Chondrocyte (in vitro differentiated cells): Measurements from ENCODE around the gene CCDC134. TPM values are rescaled to one million over a fixed set of nuclear protein-coding genes. Genes with fewer than 3 reads are reported as not detected.

Experiments used
- DNase-seq: peaks from one replicate; pipeline ENCODE4 v3.0.0; 2021; ENCODE audit warnings: mixed read lengths, low spot score
- H3K27ac Mint-ChIP-seq: one replicate; pipeline ENCODE4 v1.8.0; 2021; ENCODE audit warnings: mild to moderate bottlenecking, moderate library complexity, mixed read lengths; ENCODE audit not compliant: unreplicated experiment
- H3K27me3 Mint-ChIP-seq: 2 replicates; pipeline ENCODE4 v1.8.0; 2021; ENCODE audit warnings: low read depth, mixed read lengths
- H3K36me3 Mint-ChIP-seq: 2 replicates; pipeline ENCODE4 v1.8.0; 2021; ENCODE audit warnings: low read depth, mixed read lengths
- H3K4me1 Mint-ChIP-seq: 2 replicates; pipeline ENCODE4 v1.8.0; 2021; ENCODE audit warnings: low read depth, mild to moderate bottlenecking, mixed read lengths
- H3K4me3 Mint-ChIP-seq: one replicate; pipeline ENCODE4 v1.8.0; 2021; ENCODE audit warnings: mild to moderate bottlenecking, moderate library complexity, mixed read lengths; ENCODE audit not compliant: unreplicated experiment
- H3K9me3 Mint-ChIP-seq: 2 replicates; pipeline ENCODE4 v1.8.0; 2021; ENCODE audit warnings: low read depth, mixed read lengths
- CTCF ChIP-seq: fragments of 200-600 bp; sonication (generic); IDR thresholded peaks from 2 replicates; pipeline ENCODE4 v1.5.0; 2021; ENCODE audit warnings: antibody characterized with exemption, mild to moderate bottlenecking, moderate library complexity
- total RNA-seq: library from RNA; stranded (reverse); gene quantifications from 3 replicates; pipeline ENCODE4 v1.2.1, GENCODE V29; 2021

The CCDC134 gene
- total RNA-seq, 1 donor from 2014 or later = 7.0 TPM

- peak overlapping the region; percentile 90 for H3K27ac Mint-ChIP-seq
- H3K4me3 Mint-ChIP-seq = peak overlapping the region; percentile 28
- no peak for DNase-seq
- TF ChIP-seq CTCF = peak; percentile 82
- no peaks in the 10 kb centered on the region for H3K9me3 Mint-ChIP-seq
- no peaks in the 10 kb centered on the region for H3K27me3 Mint-ChIP-seq
- H3K4me1 Mint-ChIP-seq = peaks cover 63% of the 10 kb centered on the region
- no peaks in the 10 kb centered on the region for H3K36me3 Mint-ChIP-seq
These were observed 56.8 kb downstream of the CCDC134 start for GRCh38 chr22:41857155-41857859.

GRCh38 chr22:41857860-41858199 lies 57.4 kb downstream of the CCDC134 start:
- peak overlapping the region; percentile 90 for H3K27ac Mint-ChIP-seq
- no peaks in the 10 kb centered on the region for H3K36me3 Mint-ChIP-seq
- TF ChIP-seq CTCF = peak; percentile 47
- H3K4me1 Mint-ChIP-seq = peaks cover 69% of the 10 kb centered on the region
- DNase-seq = no peak
- H3K27me3 Mint-ChIP-seq = no peaks in the 10 kb centered on the region
- H3K9me3 Mint-ChIP-seq = no peaks in the 10 kb centered on the region
- H3K4me3 Mint-ChIP-seq = no peak overlapping the region

- TF ChIP-seq CTCF = no peak
- H3K9me3 Mint-ChIP-seq = no peaks in the 10 kb centered on the region
- H3K27me3 Mint-ChIP-seq = no peaks in the 10 kb centered on the region
- peak overlapping the region; percentile 79 for H3K27ac Mint-ChIP-seq
- H3K4me3 Mint-ChIP-seq = no peak overlapping the region
- no peak for DNase-seq
- H3K4me1 Mint-ChIP-seq = peaks cover 59% of the 10 kb centered on the region
- H3K36me3 Mint-ChIP-seq = no peaks in the 10 kb centered on the region
These were observed 61.7 kb downstream of the CCDC134 start for GRCh38 chr22:41862160-41862529.

GRCh38 chr22:41862530-41863266 lies 62.2 kb downstream of the CCDC134 start:
- no peak for TF ChIP-seq CTCF
- H3K27me3 Mint-ChIP-seq = no peaks in the 10 kb centered on the region

GRCh38 chr22:41863472-41863871 lies 63.0 kb downstream of the CCDC134 start:
- H3K9me3 Mint-ChIP-seq = no peaks in the 10 kb centered on the region
- H3K36me3 Mint-ChIP-seq = no peaks in the 10 kb centered on the region
- DNase-seq = no peak
- H3K4me1 Mint-ChIP-seq = peaks cover 45% of the 10 kb centered on the region
- H3K27me3 Mint-ChIP-seq = no peaks in the 10 kb centered on the region
- H3K27ac Mint-ChIP-seq = peak overlapping the region; percentile 79
- no peak overlapping the region for H3K4me3 Mint-ChIP-seq
- TF ChIP-seq CTCF = no peak

More at GRCh38 chr22:41862530-41863266, 62.2 kb downstream of the CCDC134 start:
- no peaks in the 10 kb centered on the region for H3K9me3 Mint-ChIP-seq
- H3K36me3 Mint-ChIP-seq = no peaks in the 10 kb centered on the region
- peaks cover 53% of the 10 kb centered on the region for H3K4me1 Mint-ChIP-seq
- H3K4me3 Mint-ChIP-seq = no peak overlapping the region
- DNase-seq = no peak
- peak overlapping the region; percentile 79 for H3K27ac Mint-ChIP-seq
